K562 (cell line): Measurements from ENCODE around the gene BCKDK. TPM values are rescaled to one million over a fixed set of nuclear protein-coding genes. Genes with fewer than 3 reads are reported as not detected.
A peak's percentile ranks its signal among the peaks of the same experiment; 100 is the strongest.

Experiments used
- ATAC-seq: fragments of 200-7000 bp; cut with Tn5 transposase; 3 replicates; pipeline ENCODE4 v1.9.1; 2020; ENCODE audit warnings: moderate library complexity
- BruUV-seq: library from RNA; stranded (reverse); fragments of 400-500 nt; replicated peaks from 2 replicates; lab custom pipeline; 2021; lab: Mats Ljungman, UMichigan
- CTCF ChIA-PET: fragments of 300-600 bp; formaldehyde crosslinking; extraction: SDS; loops from one replicate; lab custom pipeline; 2021; ENCODE audit warnings: low intra/inter-chr PET ratio; lab: Yijun Ruan, JAX
- POLR2A ChIA-PET: fragments of 300-600, 350-650 bp; sonication (Branson Sonifier 250); formaldehyde crosslinking; extraction: SDS; loops from one replicate; lab custom pipeline; 2021; ENCODE audit warnings: antibody characterized with exemption, inconsistent platforms; lab: Yijun Ruan, JAX
- DNase-seq, 4 experiments: peaks; one replicate each; pipeline versions ENCODE4 v3.0.0 to v3.0.0-alpha.2; 2011 to 2018; ENCODE audit warnings: low spot score in 3 of 4, mixed read lengths in 3 of 4; ENCODE audit errors: extremely low read depth in 1 of 4
- FAIRE-seq: peaks from 2 replicates; lab custom pipeline; 2011; peaks lifted over from hg19 to GRCh38; lab: Jason Lieb, UNC
- H2AFZ ChIP-seq: 2 replicates; pipeline ENCODE4 v1.6.0; 2011; ENCODE audit warnings: low read depth, low read length, control low read depth, inconsistent platforms
- H3K27ac ChIP-seq: fragments of 200-600 bp; 3 replicates; pipeline ENCODE4 v1.8.0; 2011; ENCODE audit warnings: low read depth, mild to moderate bottlenecking, control low read depth, inconsistent platforms, low read length, moderate library complexity, mixed read lengths; ENCODE audit errors: extremely low read depth
- H3K27me3 ChIP-seq, 2 experiments: fragments of 300-600 bp in 1 of 2; 2 replicates in 1 of 2; 3 replicates in 1 of 2; pipeline versions ENCODE4 v1.6.0 to v1.8.0; 2011; ENCODE audit warnings: inconsistent platforms in 2 of 2, low read length in 2 of 2, mild to moderate bottlenecking in 1 of 2, mixed read lengths in 1 of 2, moderate library complexity in 1 of 2; ENCODE audit not compliant: control insufficient read depth in 2 of 2, insufficient read depth in 2 of 2
- H3K36me3 ChIP-seq: fragments of 300-600 bp; 3 replicates; pipeline ENCODE4 v1.8.0; 2011; ENCODE audit warnings: mild to moderate bottlenecking, low read length, inconsistent platforms; ENCODE audit not compliant: control insufficient read depth, insufficient read depth
- H3K4me1 ChIP-seq, 2 experiments: fragments of 200-600 bp in 1 of 2; replicated peaks in 1 of 2; 2 replicates in 1 of 2; 3 replicates in 1 of 2; pipeline versions ENCODE4 v1.5.1 to v1.8.0; 2011; ENCODE audit warnings: inconsistent platforms in 2 of 2, low read length in 2 of 2, mild to moderate bottlenecking in 1 of 2, mixed read lengths in 1 of 2, moderate library complexity in 1 of 2; ENCODE audit not compliant: control insufficient read depth in 2 of 2, insufficient read depth in 2 of 2
- H3K4me2 ChIP-seq: 2 replicates; pipeline ENCODE4 v1.6.1; 2011; ENCODE audit warnings: low read length, control low read depth, inconsistent platforms, mixed read lengths; ENCODE audit not compliant: insufficient read depth
- H3K4me3 ChIP-seq: fragments of 200-600 bp; sonication (generic), shearing (Covaris generic); 2 replicates; pipeline ENCODE4 v1.5.1; 2016; ENCODE audit warnings: control low read depth, inconsistent platforms
- H3K79me2 ChIP-seq: fragments of 200-600 bp; 3 replicates; pipeline ENCODE4 v1.8.0; 2011; ENCODE audit warnings: low read length, inconsistent platforms; ENCODE audit not compliant: control insufficient read depth, insufficient read depth
- H3K9ac ChIP-seq, 2 experiments: 2 replicates each; pipeline versions ENCODE4 v1.6.0 to v1.6.1; 2011; ENCODE audit warnings: low read depth in 2 of 2, low read length in 2 of 2, control low read depth in 1 of 2, inconsistent platforms in 1 of 2, mild to moderate bottlenecking in 1 of 2, mixed read lengths in 1 of 2; ENCODE audit not compliant: insufficient read depth in 1 of 2
- H3K9me1 ChIP-seq: one replicate; pipeline ENCODE4 v1.6.0; 2011; ENCODE audit warnings: inconsistent platforms, mild to moderate bottlenecking, low read length, moderate library complexity; ENCODE audit not compliant: control insufficient read depth, insufficient read depth
- H3K9me3 ChIP-seq: replicated peaks from 2 replicates; pipeline ENCODE4 v1.5.1; 2011; ENCODE audit warnings: low read depth, low read length, inconsistent platforms; ENCODE audit not compliant: control insufficient read depth, insufficient read depth
- H4K20me1 ChIP-seq: replicated peaks from 2 replicates; pipeline ENCODE4 v1.6.1; 2011; ENCODE audit warnings: low read length, inconsistent platforms, mixed read lengths; ENCODE audit not compliant: control insufficient read depth, insufficient read depth
- CGGBP1 ChIP-seq: fragments of 250-450 bp; sonication (Bioruptor Pico); IDR thresholded peaks from 2 replicates; pipeline ENCODE4 v1.9.0; 2021; ENCODE audit warnings: mild to moderate bottlenecking
- HMG20A ChIP-seq: fragments of 450-650 bp; formaldehyde crosslinking; conservative IDR thresholded peaks from 2 replicates; pipeline ENCODE4 v1.4.0; 2020; ENCODE audit warnings: mild to moderate bottlenecking, mixed read lengths
- PML ChIP-seq: IDR thresholded peaks from 2 replicates; pipeline ENCODE4 v1.6.1; 2012; ENCODE audit warnings: low read length, inconsistent platforms
- RBM25 ChIP-seq: fragments of 200-400 bp; formaldehyde crosslinking; IDR thresholded peaks from 2 replicates; pipeline ENCODE4 v1.6.1; 2018; ENCODE audit warnings: low read length, low read depth, moderate library complexity; ENCODE audit not compliant: severe bottlenecking
- RNF219 ChIP-seq: fragments of 250-450 bp; sonication (Bioruptor Pico); IDR thresholded peaks from 2 replicates; pipeline ENCODE4 v1.5.0; 2022; ENCODE audit warnings: mild to moderate bottlenecking
- SMC3 ChIP-seq: conservative IDR thresholded peaks from 2 replicates; pipeline ENCODE4 v1.6.1; 2011; ENCODE audit warnings: low read depth, low read length, improper control_type of control experiment; ENCODE audit not compliant: insufficient read depth
- TAF7 ChIP-seq: fragments of 450-650 bp; IDR thresholded peaks from 2 replicates; pipeline ENCODE4 v1.6.1; 2016; ENCODE audit warnings: missing genetic modification characterization, missing compliant biosample characterization
- TEAD2 ChIP-seq: fragments of 450-650 bp; IDR thresholded peaks from 2 replicates; pipeline ENCODE4 v1.6.1; 2016; ENCODE audit warnings: missing genetic modification characterization, control low read depth, missing compliant biosample characterization
- ZBTB33 ChIP-seq: sonication (generic); formaldehyde crosslinking; IDR thresholded peaks from 2 replicates; pipeline ENCODE4 v1.8.1; 2023; ENCODE audit warnings: mild to moderate bottlenecking, missing genetic modification reagents
- ZC3H11A ChIP-seq: IDR thresholded peaks from 2 replicates; pipeline ENCODE4 v1.6.1; 2012; ENCODE audit warnings: low read depth, low read length, improper control_type of control experiment
- ZNF263 ChIP-seq: sonication (generic); formaldehyde crosslinking; IDR thresholded peaks from 2 replicates; pipeline ENCODE4 v1.8.0; 2022; ENCODE audit warnings: mild to moderate bottlenecking, missing genetic modification reagents, borderline replicate concordance
- WGBS: fragments of 100-300 bp; shearing (Covaris generic); methylation state at CpG from one replicate; pipeline ENCODE4 v1.1.6; 2016; ENCODE audit warnings: low coverage, mixed read lengths; ENCODE audit not compliant: insufficient coverage; ENCODE audit errors: missing lambda C conversion rate; 5-methylcytosine and 5-hydroxymethylcytosine counted together
- in situ Hi-C: fragments of 300-500 bp; cut with MboI; formaldehyde crosslinking; loops from 4 replicates; pipeline ENCODE4 v1.15.0; 2018; ENCODE audit warnings: inconsistent platforms, mixed read lengths
- intact Hi-C: fragments of 100-400 bp; cut with micrococcal nuclease; formaldehyde crosslinking; loops from 2 replicates; pipeline ENCODE4 v1.14.2; 2022
- polyA plus RNA-seq, 8 experiments: library from polyadenylated mRNA; depleted of rRNA in 4 of 8; stranded (reverse) in 5 of 8; unstranded in 3 of 8; fragments of >200 nt; fragmentation: Nextera tagmentation in 2 of 8; fragmentation: Illumina TruSeq in 1 of 8; extraction: Ambion mirVana in 2 of 8; extraction: Trizol in 1 of 8; gene quantifications; 2 replicates each; pipeline versions ENCODE4 v1.2.1 to v1.2.3, GENCODE V29; 2011 to 2014; ENCODE audit warnings: inconsistent platforms in 1 of 8, missing spikeins in 1 of 8
- total RNA-seq, 7 experiments: library from RNA; depleted of rRNA in 6 of 7; stranded (reverse); fragments of >200 nt in 6 of 7; fragmentation: Illumina TruSeq in 2 of 7; extraction: Trizol in 2 of 7; gene quantifications; 2 replicates each; pipeline versions ENCODE4 v1.2.1 to v1.2.3, GENCODE V29; 2011 to 2021; ENCODE audit warnings: low replicate concordance in 1 of 7

BCKDK gene
- total and polyA plus RNA-seq, 9 of the 15 experiments (the other 6 are each of a cell fraction or from before 2014, with no cell fraction given), result 0.58 to 34.8 (median 13.1) TPM

- H3K9me1 ChIP-seq, result no peaks in the 10 kb centered on the region
- BruUV-seq, result no TSS peak
- H4K20me1 ChIP-seq, result peaks cover 5% of the 10 kb centered on the region
- peak overlapping the region in 1 of 2 experiments; percentile 6; a peak in 1 of 4 replicates for H3K9ac ChIP-seq
- H3K9me3 ChIP-seq, result no peaks in the 10 kb centered on the region
- H3K4me2 ChIP-seq, result no peak overlapping the region
- WGBS, result 66% methylated on average over 5 of the region's 5 CpGs
- in situ Hi-C loops, result no loop called here
- H2AFZ ChIP-seq, result no peak overlapping the region
- H3K4me1 ChIP-seq, result peaks cover 0 to 38% of the 10 kb centered on the region in 2 experiments; a peak in 3 of 5 replicates
- H3K4me3 ChIP-seq, result no peak overlapping the region
- DNase-seq (no peak), FAIRE-seq (peak; percentile 52), ATAC-seq (no peak)
- peak overlapping the region; percentile 1; the same call in 1 of the 3 replicates for H3K27ac ChIP-seq
- ChIA-PET POLR2A (interaction anchor here (1.0 to 1.1 kb wide), 4 partner anchors 12 to 128 kb away, joined by 3 to 5 read pairs (median 4); partner anchors contain the start of gene HSD3B7), CTCF (no interaction called here)
- peaks cover 52% of the 10 kb centered on the region; the same call in 2 of the 3 replicates for H3K36me3 ChIP-seq
- intact Hi-C loops, result no loop called here
- H3K27me3 ChIP-seq, result no peaks in the 10 kb centered on the region
- peaks cover 31% of the 10 kb centered on the region for H3K79me2 ChIP-seq
- TF ChIP-seq ZC3H11A (no peak), ZNF263 (CRISPR knock-in tag) (no peak), ZBTB33 (CRISPR knock-in tag) (0 out of 2 replicates have a peak, but pooled peaks have one; percentile 38), CGGBP1 (no peak), SMC3 (no peak), TAF7 (tag) (no peak), HMG20A (CRISPR knock-in tag) (no peak), RBM25 (peak; percentile 8), PML (no peak), TEAD2 (tag) (no peak), RNF219 (CRISPR knock-in tag) (no peak)
Observed at GRCh38 chr16:31113121-31114120, 5.2 kb downstream of the BCKDK start.
